Calu3 (cell line): ENCODE results near the gene PPP1R12B. TPM values are rescaled to one million over a fixed set of nuclear protein-coding genes. Genes with fewer than 3 reads are reported as not detected.
"Not testable (repeated sequence)": the region's sequence is repeated elsewhere in the genome, so short reads cannot be mapped to it uniquely, and the experiment has no call there.

ENCODE experiments used
- BruUV-seq: library from RNA; stranded (reverse); fragments of 400-500 nt; replicated peaks from 2 replicates; lab custom pipeline; 2021; lab: Mats Ljungman, UMichigan
- CTCF ChIA-PET: fragments of 300-600 bp; sonication (Branson Sonifier 250); formaldehyde crosslinking; loops from one replicate; lab custom pipeline; 2022; ENCODE audit warnings: antibody characterized with exemption; lab: Charles Lee
- DNase-seq: peaks from one replicate; pipeline ENCODE4 v3.0.0; 2022
- H3K27ac Mint-ChIP-seq: one replicate; pipeline ENCODE4 v1.8.0; 2022; ENCODE audit warnings: mixed read lengths; ENCODE audit not compliant: unreplicated experiment
- H3K27me3 Mint-ChIP-seq: one replicate; pipeline ENCODE4 v1.8.0; 2022; ENCODE audit warnings: mixed read lengths; ENCODE audit not compliant: unreplicated experiment
- H3K36me3 Mint-ChIP-seq: one replicate; pipeline ENCODE4 v1.8.0; 2022; ENCODE audit warnings: mild to moderate bottlenecking, moderate library complexity, mixed read lengths; ENCODE audit not compliant: insufficient read depth, unreplicated experiment
- H3K4me1 Mint-ChIP-seq: one replicate; pipeline ENCODE4 v1.8.0; 2022; ENCODE audit warnings: mild to moderate bottlenecking, low read depth, mixed read lengths; ENCODE audit not compliant: unreplicated experiment
- H3K4me3 Mint-ChIP-seq: one replicate; pipeline ENCODE4 v1.8.0; 2022; ENCODE audit warnings: mild to moderate bottlenecking, low read depth, moderate library complexity, mixed read lengths; ENCODE audit not compliant: unreplicated experiment
- H3K9me3 Mint-ChIP-seq: one replicate; pipeline ENCODE4 v1.8.0; 2022; ENCODE audit warnings: low read depth, mixed read lengths; ENCODE audit not compliant: unreplicated experiment
- intact Hi-C: fragments of 100-400 bp; cut with micrococcal nuclease; formaldehyde crosslinking; loops from one replicate; pipeline ENCODE4 v1.10.0; 2022; ENCODE audit not compliant: unreplicated experiment
- total RNA-seq: library from RNA; stranded (reverse); gene quantifications from 2 replicates; pipeline ENCODE4 v1.2.3, GENCODE V29; 2022
- TF ChIP-seq, protein P1 (sequence below): fragments of 200-600 bp; IDR thresholded peaks from one replicate; pipeline ENCODE4 v1.8.0; 2022; ENCODE audit warnings: antibody characterized with exemption; ENCODE audit not compliant: unreplicated experiment

PPP1R12B gene
- total RNA-seq, 1 experiment from 2014 or later: 31.8 TPM

DNA sequence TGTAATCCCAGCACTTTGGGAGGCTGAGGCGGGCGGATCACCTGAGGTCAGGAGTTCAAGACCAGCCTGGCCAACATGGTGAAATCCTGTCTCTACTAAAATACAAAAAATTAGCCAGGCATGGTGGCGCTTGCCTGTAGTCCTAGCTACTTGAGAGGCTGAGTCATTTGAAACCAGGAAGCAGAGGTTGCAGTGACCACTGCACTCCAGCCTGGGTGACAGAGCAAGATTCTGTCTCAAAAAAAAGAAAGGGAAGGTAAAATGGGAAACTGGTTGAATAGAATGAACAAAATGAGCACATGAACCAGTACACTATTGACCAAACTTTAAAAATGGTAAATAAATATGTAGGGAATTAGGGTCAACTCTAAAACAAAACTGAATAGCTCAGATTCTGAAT lies 120.2 kb downstream of the PPP1R12B start:
- H3K27me3 Mint-ChIP-seq, H3K9me3 Mint-ChIP-seq, BruUV-seq, H3K4me3 Mint-ChIP-seq, H3K36me3 Mint-ChIP-seq, CTCF ChIA-PET: not testable (repeated sequence)
- H3K27ac Mint-ChIP-seq: peak overlapping the region; percentile 74
- DNase-seq: peak; percentile 50
- peaks cover 44% of the 10 kb centered on the region for H3K4me1 Mint-ChIP-seq
- intact Hi-C loops: loop anchor here (10.0 kb wide), 1 partner anchor 106 kb away; no protein-coding TSS in a partner anchor

DNA sequence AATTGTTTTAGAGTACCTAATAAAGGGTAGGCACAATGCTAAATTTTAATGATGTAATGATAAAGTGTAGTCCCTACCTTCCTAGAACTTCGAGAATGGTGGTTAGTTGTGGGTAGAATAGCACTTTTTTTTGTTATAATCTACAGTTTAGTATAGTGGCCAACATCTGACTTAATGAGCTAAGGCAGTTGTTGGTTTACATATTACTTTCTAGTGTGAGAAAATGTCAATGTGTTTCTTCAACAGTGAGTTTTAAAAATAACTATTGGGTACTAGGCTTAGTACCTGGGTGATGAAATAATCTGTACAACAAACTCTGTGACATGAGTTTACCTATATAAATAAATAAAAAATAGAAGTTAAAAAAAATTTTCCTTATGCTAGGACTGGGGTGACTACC lies 120.6 kb downstream of the PPP1R12B start:
- CTCF ChIA-PET: not testable (repeated sequence)
- intact Hi-C loops: loop anchor here (10.0 kb wide), 1 partner anchor 106 kb away; no protein-coding TSS in a partner anchor
- peaks cover 39% of the 10 kb centered on the region for H3K4me1 Mint-ChIP-seq

DNA sequence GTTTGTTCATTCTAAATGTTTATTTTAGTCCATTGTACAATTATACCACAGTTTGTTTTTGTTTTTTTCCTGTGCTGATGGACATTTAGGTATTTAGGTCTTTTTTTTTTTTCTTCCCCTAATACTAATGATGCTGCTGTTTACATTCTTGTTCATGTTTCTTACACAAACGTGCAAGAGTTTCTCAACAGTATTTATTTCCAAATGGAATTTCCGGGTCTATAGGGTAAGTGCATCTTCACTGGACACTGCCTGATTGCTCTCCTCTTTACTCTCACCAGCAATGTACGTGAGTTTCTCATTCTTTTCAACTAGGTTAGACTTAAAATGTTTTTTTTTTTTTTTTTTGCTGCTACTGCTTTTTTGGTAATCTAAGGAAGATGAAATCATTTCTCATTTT lies 122.7 kb downstream of the PPP1R12B start:
- H3K9me3 Mint-ChIP-seq: no peaks in the 10 kb centered on the region
- no peak overlapping the region for H3K4me3 Mint-ChIP-seq
- TF ChIP-seq, protein P1, sequence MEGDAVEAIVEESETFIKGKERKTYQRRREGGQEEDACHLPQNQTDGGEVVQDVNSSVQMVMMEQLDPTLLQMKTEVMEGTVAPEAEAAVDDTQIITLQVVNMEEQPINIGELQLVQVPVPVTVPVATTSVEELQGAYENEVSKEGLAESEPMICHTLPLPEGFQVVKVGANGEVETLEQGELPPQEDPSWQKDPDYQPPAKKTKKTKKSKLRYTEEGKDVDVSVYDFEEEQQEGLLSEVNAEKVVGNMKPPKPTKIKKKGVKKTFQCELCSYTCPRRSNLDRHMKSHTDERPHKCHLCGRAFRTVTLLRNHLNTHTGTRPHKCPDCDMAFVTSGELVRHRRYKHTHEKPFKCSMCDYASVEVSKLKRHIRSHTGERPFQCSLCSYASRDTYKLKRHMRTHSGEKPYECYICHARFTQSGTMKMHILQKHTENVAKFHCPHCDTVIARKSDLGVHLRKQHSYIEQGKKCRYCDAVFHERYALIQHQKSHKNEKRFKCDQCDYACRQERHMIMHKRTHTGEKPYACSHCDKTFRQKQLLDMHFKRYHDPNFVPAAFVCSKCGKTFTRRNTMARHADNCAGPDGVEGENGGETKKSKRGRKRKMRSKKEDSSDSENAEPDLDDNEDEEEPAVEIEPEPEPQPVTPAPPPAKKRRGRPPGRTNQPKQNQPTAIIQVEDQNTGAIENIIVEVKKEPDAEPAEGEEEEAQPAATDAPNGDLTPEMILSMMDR: no peak
- no peak for DNase-seq
- no peaks in the 10 kb centered on the region for H3K27me3 Mint-ChIP-seq
- CTCF ChIA-PET: interaction anchor here (0.6 kb wide), 1 partner anchor 1820 kb away, joined by 6 read pairs; no protein-coding TSS in a partner anchor
- peaks cover 18% of the 10 kb centered on the region for H3K4me1 Mint-ChIP-seq
- no peaks in the 10 kb centered on the region for H3K36me3 Mint-ChIP-seq
- BruUV-seq: no TSS peak
- intact Hi-C loops: no loop called here
- H3K27ac Mint-ChIP-seq: no peak overlapping the region

More for the DNA sequence above, 120.6 kb downstream of the PPP1R12B start:
- not testable (repeated sequence) for H3K27me3 Mint-ChIP-seq, DNase-seq, H3K36me3 Mint-ChIP-seq, BruUV-seq, H3K4me3 Mint-ChIP-seq, H3K9me3 Mint-ChIP-seq
- H3K27ac Mint-ChIP-seq: peak overlapping the region; percentile 74

DNA sequence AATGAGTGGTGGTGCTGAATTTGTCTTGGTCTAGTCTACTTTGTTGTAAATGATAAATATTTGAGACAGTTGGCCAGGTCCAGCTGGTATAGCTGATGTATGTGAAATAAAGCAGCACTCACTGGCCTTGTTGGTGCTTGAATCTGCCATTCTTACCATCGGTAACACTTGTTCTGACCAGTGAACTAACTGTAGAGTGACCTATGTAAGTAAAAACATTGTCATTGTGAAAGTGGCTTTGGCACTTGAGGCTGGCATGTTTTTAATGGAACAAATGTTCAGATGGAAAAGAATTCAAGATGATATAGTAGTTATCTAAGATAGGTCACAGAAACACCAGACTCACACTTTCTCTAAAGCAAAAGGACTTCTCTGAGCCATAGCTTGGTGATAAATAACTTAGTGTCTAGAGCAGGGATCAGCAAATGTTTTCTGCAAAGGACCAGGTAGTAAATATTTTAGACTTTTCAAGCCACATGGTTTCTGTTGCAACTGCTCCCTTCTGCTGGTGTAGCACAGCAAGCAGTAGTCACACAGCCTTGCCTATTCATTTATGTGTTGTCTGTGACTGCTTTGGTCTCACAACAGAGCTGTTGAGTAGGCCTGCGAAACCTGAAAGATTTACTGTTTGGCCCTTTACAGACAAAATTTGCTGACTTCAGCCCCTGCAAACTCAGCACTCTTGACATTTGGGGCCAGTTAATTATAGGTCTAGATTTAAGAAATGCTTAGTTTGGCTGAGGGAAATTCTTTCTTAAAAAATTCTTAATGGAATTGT lies 124.0 kb downstream of the PPP1R12B start:
- H3K27ac Mint-ChIP-seq, H3K9me3 Mint-ChIP-seq, intact Hi-C loops, DNase-seq, CTCF ChIA-PET, H3K4me3 Mint-ChIP-seq, H3K36me3 Mint-ChIP-seq, H3K4me1 Mint-ChIP-seq, H3K27me3 Mint-ChIP-seq, BruUV-seq: not testable (repeated sequence)

DNA sequence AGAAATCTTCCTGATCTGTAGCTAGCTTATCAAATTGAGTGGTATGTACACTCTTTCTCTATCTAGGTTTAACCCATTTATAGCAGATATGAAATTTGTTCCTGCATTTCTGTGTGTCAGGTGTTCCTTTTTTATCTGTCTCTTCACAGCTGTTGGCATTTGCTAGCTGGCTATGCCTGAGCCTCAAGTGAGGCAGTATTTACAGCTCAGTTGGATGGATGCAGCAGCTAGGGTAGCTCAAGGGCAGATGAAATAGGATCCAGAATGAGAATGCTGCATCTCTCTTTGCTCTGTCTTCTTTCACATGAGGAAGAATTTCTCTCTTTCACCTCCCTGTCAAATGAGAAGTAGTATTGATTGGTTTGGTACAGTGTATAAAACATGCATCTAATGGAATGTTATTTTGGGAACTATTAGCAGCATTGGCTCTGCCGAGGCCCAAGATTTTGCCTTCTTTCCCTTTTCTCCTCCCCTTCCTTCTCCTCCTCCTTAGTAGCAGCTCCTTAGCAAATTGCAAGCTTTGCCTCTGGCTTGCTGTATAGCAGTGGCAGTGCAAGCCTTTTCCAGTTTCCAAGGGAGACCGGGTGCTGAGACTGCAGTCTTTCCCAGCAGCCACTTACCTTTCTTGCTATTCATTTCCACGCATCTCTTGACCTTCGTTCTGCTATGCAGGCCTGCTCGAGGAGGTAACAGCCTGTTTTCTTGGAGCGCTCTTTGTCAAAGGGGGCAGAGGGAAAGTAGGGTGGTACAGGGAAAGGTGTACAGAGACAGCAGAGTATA lies 125.0 kb downstream of the PPP1R12B start:
- H3K27me3 Mint-ChIP-seq, H3K4me1 Mint-ChIP-seq, H3K4me3 Mint-ChIP-seq, H3K9me3 Mint-ChIP-seq, H3K36me3 Mint-ChIP-seq, BruUV-seq, intact Hi-C loops, H3K27ac Mint-ChIP-seq, DNase-seq: not testable (repeated sequence)
- CTCF ChIA-PET: interaction anchor here (0.6 to 0.7 kb wide), 2 partner anchors 15 to 380 kb away, joined by 3 read pairs; no protein-coding TSS in a partner anchor

DNA sequence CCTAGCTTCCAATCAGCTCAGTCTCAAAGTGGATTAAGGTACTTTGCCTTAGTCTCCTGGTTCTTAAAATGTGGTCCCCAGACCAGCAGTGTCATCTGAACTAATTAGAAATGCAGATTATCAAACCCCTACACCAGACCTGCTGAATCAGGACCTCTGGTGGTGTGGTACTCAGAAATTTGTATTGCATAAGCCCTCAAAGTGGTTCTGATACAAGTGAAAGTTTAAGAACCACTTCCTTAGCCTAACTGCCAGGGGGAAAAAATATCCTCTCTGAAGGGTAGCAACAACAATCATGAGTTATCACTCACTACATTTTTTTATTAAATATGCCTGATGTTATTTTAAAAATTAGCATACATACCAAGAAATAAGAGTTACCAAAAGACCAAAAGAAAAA lies 131.2 kb downstream of the PPP1R12B start:
- peaks cover 42% of the 10 kb centered on the region for H3K4me1 Mint-ChIP-seq
- CTCF ChIA-PET, intact Hi-C loops, DNase-seq, H3K9me3 Mint-ChIP-seq, BruUV-seq, H3K36me3 Mint-ChIP-seq, H3K27me3 Mint-ChIP-seq, H3K4me3 Mint-ChIP-seq, H3K27ac Mint-ChIP-seq: not testable (repeated sequence)

DNA sequence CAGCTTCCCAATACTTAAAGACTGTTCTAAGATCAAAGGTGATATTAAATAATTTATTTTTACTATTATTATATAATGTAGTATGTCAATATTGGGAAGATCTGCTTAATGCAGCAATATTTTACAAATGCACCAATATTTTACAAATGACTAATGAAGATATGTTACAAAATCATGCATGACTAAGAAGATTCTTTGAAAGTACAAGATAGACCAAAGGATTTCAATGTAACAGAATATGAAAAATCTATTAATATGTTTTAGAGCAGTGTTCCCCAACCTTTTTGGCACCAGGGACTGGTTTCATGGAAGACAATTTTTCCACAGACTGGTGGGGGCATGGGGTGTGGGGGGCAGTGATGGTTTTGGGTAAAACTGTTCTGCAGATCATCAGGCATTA lies 132.1 kb downstream of the PPP1R12B start:
- H3K27me3 Mint-ChIP-seq, CTCF ChIA-PET, H3K27ac Mint-ChIP-seq, H3K36me3 Mint-ChIP-seq, intact Hi-C loops, H3K4me3 Mint-ChIP-seq, DNase-seq, BruUV-seq, H3K9me3 Mint-ChIP-seq: not testable (repeated sequence)
- H3K4me1 Mint-ChIP-seq: peaks cover 51% of the 10 kb centered on the region

DNA sequence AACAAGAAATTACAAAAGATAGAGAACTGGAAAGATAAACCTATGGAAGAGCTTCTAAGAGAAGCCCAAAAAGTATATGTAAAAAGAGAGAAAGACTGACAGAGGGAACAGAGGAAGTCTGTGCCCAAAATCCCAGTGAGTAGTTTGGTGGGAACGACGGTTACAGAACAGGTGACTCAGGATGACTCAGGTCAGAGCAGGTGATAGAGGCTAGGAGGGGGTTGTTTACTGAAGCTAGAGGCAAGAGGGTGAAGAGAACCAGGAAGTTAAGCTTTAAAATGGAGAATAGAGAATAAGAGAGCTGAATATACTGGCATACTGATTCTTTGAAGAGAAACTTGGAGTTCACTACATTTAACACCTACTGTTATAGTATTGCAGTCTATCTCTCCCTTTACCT lies 134.9 kb downstream of the PPP1R12B start:
- H3K9me3 Mint-ChIP-seq, intact Hi-C loops, BruUV-seq, H3K27me3 Mint-ChIP-seq, H3K36me3 Mint-ChIP-seq: not testable (repeated sequence)
- H3K4me1 Mint-ChIP-seq: peaks cover 51% of the 10 kb centered on the region
- peak overlapping the region; percentile 82 for H3K27ac Mint-ChIP-seq
- CTCF ChIA-PET: interaction anchor here (0.6 to 1.8 kb wide), 6 partner anchors 18 to 1399 kb away, joined by 3 to 6 read pairs (median 3); no protein-coding TSS in a partner anchor
- peak overlapping the region; percentile 2 for H3K4me3 Mint-ChIP-seq
- peak; percentile 66 for DNase-seq
